Fibroblast of skin of right biceps (primary cell): Measurements from ENCODE around the gene PPARA.
A peak's percentile ranks its signal among the peaks of the same experiment; 100 is the strongest.

Source experiments
- DNase-seq: peaks from one replicate; pipeline ENCODE4 v3.0.0-alpha.2; 2013

PPARA gene

GRCh38 chr22:46278656-46279645 lies 128.6 kb downstream of the PPARA start:
- DNase-seq: no peak

- no peak for DNase-seq
Measured at GRCh38 chr22:46280063-46280817, 129.9 kb downstream of the PPARA start.

- no peak for DNase-seq
Measured at GRCh38 chr22:46280999-46281623, 130.8 kb downstream of the PPARA start.

GRCh38 chr22:46281866-46282678 lies 131.7 kb downstream of the PPARA start:
- DNase-seq: no peak

GRCh38 chr22:46286006-46286405 lies 135.7 kb downstream of the PPARA start:
- peak; percentile 68 for DNase-seq

GRCh38 chr22:46286941-46287872 lies 136.9 kb downstream of the PPARA start:
- no peak for DNase-seq

GRCh38 chr22:46287873-46288751 lies 137.8 kb downstream of the PPARA start:
- DNase-seq: no peak

GRCh38 chr22:46288846-46289243 lies 138.5 kb downstream of the PPARA start:
- no peak for DNase-seq

- DNase-seq: no peak
Measured at GRCh38 chr22:46289244-46289891, 139.0 kb downstream of the PPARA start.

GRCh38 chr22:46290121-46290842 lies 140.0 kb downstream of the PPARA start:
- no peak for DNase-seq

- DNase-seq: no peak
Measured at GRCh38 chr22:46290843-46291785, 140.8 kb downstream of the PPARA start.

GRCh38 chr22:46292173-46292572 lies 141.8 kb downstream of the PPARA start:
- no peak for DNase-seq

- DNase-seq: no peak
Measured at GRCh38 chr22:46292732-46293131, 142.4 kb downstream of the PPARA start.
